22Rv1 (cell line): Measurements from ENCODE around the gene HPS5.
"Not testable (repeated sequence)": the region's sequence is repeated elsewhere in the genome, so short reads cannot be mapped to it uniquely, and the experiment has no call there.

ENCODE experiments used
- H3K27ac ChIP-seq: fragments of 450-650 bp; 2 replicates; pipeline ENCODE4 v1.5.1; 2017
- CTCF ChIP-seq: fragments of 450-650 bp; IDR thresholded peaks from 2 replicates; pipeline ENCODE4 v1.5.1; 2017; ENCODE audit warnings: mild to moderate bottlenecking
- ZFX ChIP-seq: fragments of 450-650 bp; IDR thresholded peaks from 2 replicates; pipeline ENCODE4 v1.6.1; 2017; ENCODE audit warnings: antibody characterized with exemption, borderline replicate concordance

HPS5 gene

GRCh38 chr11:18277565-18278271 lies 44.2 kb downstream of the HPS5 start:
- TF ChIP-seq CTCF = no peak
- TF ChIP-seq ZFX = no peak
- H3K27ac ChIP-seq = no peak overlapping the region

GRCh38 chr11:18271206-18271605 lies 50.7 kb downstream of the HPS5 start:
- H3K27ac ChIP-seq = no peak overlapping the region
- TF ChIP-seq CTCF (no peak), ZFX (no peak)

- no peak for TF ChIP-seq ZFX
- no peak for TF ChIP-seq CTCF
- H3K27ac ChIP-seq = no peak overlapping the region
Measured at GRCh38 chr11:18270102-18270501, 51.8 kb downstream of the HPS5 start.

GRCh38 chr11:18269252-18269651 lies 52.7 kb downstream of the HPS5 start:
- not testable (repeated sequence) for H3K27ac ChIP-seq

- H3K27ac ChIP-seq = not testable (repeated sequence)
Measured at GRCh38 chr11:18267335-18268133, 54.4 kb downstream of the HPS5 start.

GRCh38 chr11:18265949-18266348 lies 56.0 kb downstream of the HPS5 start, which contains the start of gene SAA1:
SAA1 (plus strand) TSS chr11:18266264; CDS start chr11:18266888, 624 bp downstream.
- no peak for TF ChIP-seq CTCF
- no peak for TF ChIP-seq ZFX
- H3K27ac ChIP-seq = no peak within 1 kb of the TSS

GRCh38 chr11:18264677-18265555 lies 57.0 kb downstream of the HPS5 start:
- no peak for TF ChIP-seq ZFX
- no peak for TF ChIP-seq CTCF
- no peak overlapping the region for H3K27ac ChIP-seq

GRCh38 chr11:18264035-18264434 lies 57.9 kb downstream of the HPS5 start:
- H3K27ac ChIP-seq = no peak overlapping the region
- no peak for TF ChIP-seq ZFX
- TF ChIP-seq CTCF = no peak

GRCh38 chr11:18262681-18263350 lies 59.1 kb downstream of the HPS5 start:
- not testable (repeated sequence) for H3K27ac ChIP-seq
